ENCODE measurements around the gene GGCX. TPM values are rescaled to one million over a fixed set of nuclear protein-coding genes. Genes with fewer than 3 reads are reported as not detected.

The GGCX gene
- total and polyA plus RNA-seq, 2 of the 13 experiments (the other 11 are each of a cell fraction or from before 2014, with no cell fraction given): 72.5 to 103 TPM

DNA sequence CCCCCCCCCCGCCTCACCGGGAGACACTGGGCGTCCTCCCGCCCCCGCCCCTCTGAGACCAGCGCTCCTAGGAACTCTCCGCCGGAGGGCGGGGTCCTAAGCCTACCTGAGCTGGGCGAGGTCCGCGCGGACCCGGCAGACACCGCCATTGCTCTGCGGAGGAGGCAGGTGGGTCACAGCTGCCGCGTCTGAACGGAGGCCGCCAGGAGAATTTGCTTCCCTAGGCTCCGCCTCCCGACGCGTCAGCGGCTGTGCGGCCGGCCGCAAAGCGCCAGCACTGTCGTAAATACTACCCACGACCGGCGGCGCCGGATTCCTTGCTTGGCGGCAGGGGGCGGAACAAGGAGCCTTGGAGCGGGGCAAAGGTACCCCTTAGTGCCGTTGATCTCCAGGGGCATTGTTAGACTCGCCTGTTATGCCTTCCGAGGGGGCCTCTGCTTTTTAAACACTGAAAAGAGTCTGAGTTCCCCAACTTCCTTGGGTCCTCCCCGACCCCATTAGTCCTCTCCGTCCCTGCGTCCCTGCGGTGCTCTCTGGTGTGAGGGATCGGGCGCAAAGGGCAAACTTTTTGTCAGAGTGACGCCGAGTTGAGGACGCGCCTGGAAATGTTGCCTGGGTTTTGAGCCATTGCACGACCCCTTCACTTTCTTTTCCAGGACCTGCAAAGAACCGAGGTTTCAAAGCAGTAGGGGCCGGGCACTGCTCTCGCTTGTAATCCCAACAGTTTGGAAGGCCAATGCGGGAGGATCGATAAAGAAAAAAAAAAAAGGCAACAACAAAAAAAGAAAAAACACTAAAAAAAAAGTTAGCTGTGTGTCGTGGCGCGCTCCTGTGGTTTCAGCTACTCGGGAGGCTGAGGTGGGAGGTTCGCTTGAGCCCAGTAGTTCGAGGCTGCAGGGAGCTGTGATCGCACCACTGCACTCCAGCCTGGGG is at the start of gene GGCX (continued):
- TF ChIP-seq, protein P1, sequence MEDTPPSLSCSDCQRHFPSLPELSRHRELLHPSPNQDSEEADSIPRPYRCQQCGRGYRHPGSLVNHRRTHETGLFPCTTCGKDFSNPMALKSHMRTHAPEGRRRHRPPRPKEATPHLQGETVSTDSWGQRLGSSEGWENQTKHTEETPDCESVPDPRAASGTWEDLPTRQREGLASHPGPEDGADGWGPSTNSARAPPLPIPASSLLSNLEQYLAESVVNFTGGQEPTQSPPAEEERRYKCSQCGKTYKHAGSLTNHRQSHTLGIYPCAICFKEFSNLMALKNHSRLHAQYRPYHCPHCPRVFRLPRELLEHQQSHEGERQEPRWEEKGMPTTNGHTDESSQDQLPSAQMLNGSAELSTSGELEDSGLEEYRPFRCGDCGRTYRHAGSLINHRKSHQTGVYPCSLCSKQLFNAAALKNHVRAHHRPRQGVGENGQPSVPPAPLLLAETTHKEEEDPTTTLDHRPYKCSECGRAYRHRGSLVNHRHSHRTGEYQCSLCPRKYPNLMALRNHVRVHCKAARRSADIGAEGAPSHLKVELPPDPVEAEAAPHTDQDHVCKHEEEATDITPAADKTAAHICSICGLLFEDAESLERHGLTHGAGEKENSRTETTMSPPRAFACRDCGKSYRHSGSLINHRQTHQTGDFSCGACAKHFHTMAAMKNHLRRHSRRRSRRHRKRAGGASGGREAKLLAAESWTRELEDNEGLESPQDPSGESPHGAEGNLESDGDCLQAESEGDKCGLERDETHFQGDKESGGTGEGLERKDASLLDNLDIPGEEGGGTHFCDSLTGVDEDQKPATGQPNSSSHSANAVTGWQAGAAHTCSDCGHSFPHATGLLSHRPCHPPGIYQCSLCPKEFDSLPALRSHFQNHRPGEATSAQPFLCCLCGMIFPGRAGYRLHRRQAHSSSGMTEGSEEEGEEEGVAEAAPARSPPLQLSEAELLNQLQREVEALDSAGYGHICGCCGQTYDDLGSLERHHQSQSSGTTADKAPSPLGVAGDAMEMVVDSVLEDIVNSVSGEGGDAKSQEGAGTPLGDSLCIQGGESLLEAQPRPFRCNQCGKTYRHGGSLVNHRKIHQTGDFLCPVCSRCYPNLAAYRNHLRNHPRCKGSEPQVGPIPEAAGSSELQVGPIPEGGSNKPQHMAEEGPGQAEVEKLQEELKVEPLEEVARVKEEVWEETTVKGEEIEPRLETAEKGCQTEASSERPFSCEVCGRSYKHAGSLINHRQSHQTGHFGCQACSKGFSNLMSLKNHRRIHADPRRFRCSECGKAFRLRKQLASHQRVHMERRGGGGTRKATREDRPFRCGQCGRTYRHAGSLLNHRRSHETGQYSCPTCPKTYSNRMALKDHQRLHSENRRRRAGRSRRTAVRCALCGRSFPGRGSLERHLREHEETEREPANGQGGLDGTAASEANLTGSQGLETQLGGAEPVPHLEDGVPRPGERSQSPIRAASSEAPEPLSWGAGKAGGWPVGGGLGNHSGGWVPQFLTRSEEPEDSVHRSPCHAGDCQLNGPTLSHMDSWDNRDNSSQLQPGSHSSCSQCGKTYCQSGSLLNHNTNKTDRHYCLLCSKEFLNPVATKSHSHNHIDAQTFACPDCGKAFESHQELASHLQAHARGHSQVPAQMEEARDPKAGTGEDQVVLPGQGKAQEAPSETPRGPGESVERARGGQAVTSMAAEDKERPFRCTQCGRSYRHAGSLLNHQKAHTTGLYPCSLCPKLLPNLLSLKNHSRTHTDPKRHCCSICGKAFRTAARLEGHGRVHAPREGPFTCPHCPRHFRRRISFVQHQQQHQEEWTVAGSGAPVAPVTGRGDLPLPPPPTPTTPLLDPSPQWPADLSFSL (CRISPR knock-in tag; IDR thresholded peaks at IDR 0.05): no peak; the same call in 1 of the 2 replicates
- no peak for TF ChIP-seq MTA3 (CRISPR knock-in tag; IDR thresholded peaks at IDR 0.05)
- TF ChIP-seq SOX13 (IDR thresholded peaks at IDR 0.05): no peak; the same call in 1 of the 2 replicates
- peak in 1 of 2 experiments; percentile 58; a peak in 1 of 4 replicates for TF ChIP-seq SOX13 (CRISPR knock-in tag; conservative IDR thresholded peaks at IDR 0.05 in 1 of 2, IDR thresholded peaks at IDR 0.05 in 1 of 2)
- TF ChIP-seq, protein P2, sequence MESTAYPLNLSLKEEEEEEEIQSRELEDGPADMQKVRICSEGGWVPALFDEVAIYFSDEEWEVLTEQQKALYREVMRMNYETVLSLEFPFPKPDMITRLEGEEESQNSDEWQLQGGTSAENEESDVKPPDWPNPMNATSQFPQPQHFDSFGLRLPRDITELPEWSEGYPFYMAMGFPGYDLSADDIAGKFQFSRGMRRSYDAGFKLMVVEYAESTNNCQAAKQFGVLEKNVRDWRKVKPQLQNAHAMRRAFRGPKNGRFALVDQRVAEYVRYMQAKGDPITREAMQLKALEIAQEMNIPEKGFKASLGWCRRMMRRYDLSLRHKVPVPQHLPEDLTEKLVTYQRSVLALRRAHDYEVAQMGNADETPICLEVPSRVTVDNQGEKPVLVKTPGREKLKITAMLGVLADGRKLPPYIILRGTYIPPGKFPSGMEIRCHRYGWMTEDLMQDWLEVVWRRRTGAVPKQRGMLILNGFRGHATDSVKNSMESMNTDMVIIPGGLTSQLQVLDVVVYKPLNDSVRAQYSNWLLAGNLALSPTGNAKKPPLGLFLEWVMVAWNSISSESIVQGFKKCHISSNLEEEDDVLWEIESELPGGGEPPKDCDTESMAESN (CRISPR knock-in tag; conservative IDR thresholded peaks at IDR 0.05): peak; percentile 74
- peak; percentile 80; the same call in 1 of the 2 replicates for TF ChIP-seq MTA1 (CRISPR knock-in tag; IDR thresholded peaks at IDR 0.05; ENCODE audit: borderline replicate concordance)
- peak; percentile 97 for TF ChIP-seq ZNF781 (CRISPR knock-in tag; IDR thresholded peaks at IDR 0.05; ENCODE audit: borderline replicate concordance, not compliant biosample characterization)
- TF ChIP-seq TAF15 (IDR thresholded peaks at IDR 0.05; ENCODE audit: low read depth, low read length, poor library complexity, severe bottlenecking): peak; percentile 80
- TF ChIP-seq ZBTB1 (CRISPR knock-in tag; IDR thresholded peaks at IDR 0.05; ENCODE audit: borderline replicate concordance): no peak
- TF ChIP-seq, protein P3, sequence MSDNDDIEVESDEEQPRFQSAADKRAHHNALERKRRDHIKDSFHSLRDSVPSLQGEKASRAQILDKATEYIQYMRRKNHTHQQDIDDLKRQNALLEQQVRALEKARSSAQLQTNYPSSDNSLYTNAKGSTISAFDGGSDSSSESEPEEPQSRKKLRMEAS (IDR thresholded peaks at IDR 0.05): peak; percentile 73; the same call in 1 of the 2 replicates
- no peak for TF ChIP-seq TEAD2 (CRISPR knock-in tag; IDR thresholded peaks at IDR 0.05)
- TF ChIP-seq ZNF589 (CRISPR knock-in tag; conservative IDR thresholded peaks at IDR 0.05): no peak
- TF ChIP-seq CBX5 (CRISPR knock-in tag; IDR thresholded peaks at IDR 0.05; ENCODE audit: borderline replicate concordance): no peak
- TF ChIP-seq, protein P4, sequence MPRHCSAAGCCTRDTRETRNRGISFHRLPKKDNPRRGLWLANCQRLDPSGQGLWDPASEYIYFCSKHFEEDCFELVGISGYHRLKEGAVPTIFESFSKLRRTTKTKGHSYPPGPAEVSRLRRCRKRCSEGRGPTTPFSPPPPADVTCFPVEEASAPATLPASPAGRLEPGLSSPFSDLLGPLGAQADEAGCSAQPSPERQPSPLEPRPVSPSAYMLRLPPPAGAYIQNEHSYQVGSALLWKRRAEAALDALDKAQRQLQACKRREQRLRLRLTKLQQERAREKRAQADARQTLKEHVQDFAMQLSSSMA (CRISPR knock-in tag; IDR thresholded peaks at IDR 0.05): 0 out of 2 replicates have a peak, but pooled peaks have one; percentile 13
- no peak for TF ChIP-seq ZNF234 (CRISPR knock-in tag; conservative IDR thresholded peaks at IDR 0.05)
- peak; percentile 89; the same call in 1 of the 2 replicates for TF ChIP-seq REPIN1 (CRISPR knock-in tag; IDR thresholded peaks at IDR 0.05; ENCODE audit: borderline replicate concordance, low read depth)
- TF ChIP-seq RBM22 (optimal IDR thresholded peaks at IDR 0.05; ENCODE audit: low read length): peak; percentile 78
- peak; percentile 54; the same call in 1 of the 2 replicates for TF ChIP-seq FOSL2 (CRISPR knock-in tag; IDR thresholded peaks at IDR 0.05)
- TF ChIP-seq HMGA1 (CRISPR knock-in tag; conservative IDR thresholded peaks at IDR 0.05): no peak

Measured in HepG2 (cell line).